SJCRH30 (cell line): ENCODE results near the gene MSGN1. TPM values are rescaled to one million over a fixed set of nuclear protein-coding genes. Genes with fewer than 3 reads are reported as not detected.
A peak's percentile ranks its signal among the peaks of the same experiment; 100 is the strongest.

Experiments used
- DNase-seq, 2 experiments: peaks; one replicate each; pipeline ENCODE4 v3.0.0-alpha.2; 2015 to 2020
- H3K27ac ChIP-seq: fragments of 250-450 bp; sonication (Bioruptor Pico); 2 replicates; pipeline ENCODE4 v1.5.1; 2020; ENCODE audit warnings: mild to moderate bottlenecking, moderate library complexity
- H3K27me3 ChIP-seq: fragments of 250-450 bp; sonication (Bioruptor Pico); 2 replicates; pipeline ENCODE4 v1.5.1; 2020; ENCODE audit warnings: mild to moderate bottlenecking, moderate library complexity
- H3K36me3 ChIP-seq: fragments of 250-450 bp; sonication (Bioruptor Pico); 2 replicates; pipeline ENCODE4 v1.5.1; 2020; ENCODE audit warnings: mild to moderate bottlenecking, moderate library complexity
- H3K4me1 ChIP-seq: fragments of 250-450 bp; sonication (Bioruptor Pico); 2 replicates; pipeline ENCODE4 v1.5.1; 2020; ENCODE audit warnings: mild to moderate bottlenecking, moderate library complexity
- H3K4me3 ChIP-seq: fragments of 250-450 bp; sonication (Bioruptor Pico); 2 replicates; pipeline ENCODE4 v1.5.1; 2020; ENCODE audit warnings: mild to moderate bottlenecking, moderate library complexity
- H3K9me3 ChIP-seq: fragments of 250-450 bp; sonication (Bioruptor Pico); replicated peaks from 2 replicates; pipeline ENCODE4 v1.5.1; 2020; ENCODE audit warnings: mild to moderate bottlenecking, moderate library complexity
- total RNA-seq: library from RNA; depleted of rRNA; stranded (reverse); fragments of >200 nt; shearing (Covaris generic); gene quantifications from 2 replicates; pipeline ENCODE4 v1.2.3, GENCODE V29; 2014; rRNA removed

Gene MSGN1
- total RNA-seq = not detected in 2 replicates

- H3K9me3 ChIP-seq = no peaks in the 10 kb centered on the region
- H3K27me3 ChIP-seq = no peaks in the 10 kb centered on the region
- no peak within 1 kb of the TSS for H3K4me3 ChIP-seq
- H3K27ac ChIP-seq = no peak within 1 kb of the TSS
- DNase-seq = no peak
- H3K4me1 ChIP-seq = peaks cover 30% of the 10 kb centered on the region
- H3K36me3 ChIP-seq = no peaks in the 10 kb centered on the region
Measured at GRCh38 chr2:17816396-17817245, at the start of gene MSGN1. Gene MSGN1, plus strand, starts transcription at chr2:17816460. Its CDS starts 59 bp downstream, at chr2:17816519.

GRCh38 chr2:17768894-17769293 lies 47.4 kb upstream of the MSGN1 start:
- no peak for DNase-seq
- no peak overlapping the region for H3K4me3 ChIP-seq
- H3K27me3 ChIP-seq = no peaks in the 10 kb centered on the region
- H3K27ac ChIP-seq = no peak overlapping the region
- H3K9me3 ChIP-seq = no peaks in the 10 kb centered on the region
- no peaks in the 10 kb centered on the region for H3K4me1 ChIP-seq
- H3K36me3 ChIP-seq = peaks cover 93% of the 10 kb centered on the region

- Histone ChIP-seq H3K27ac (no peak overlapping the region), H3K36me3 (peaks cover 87% of the 10 kb centered on the region), H3K9me3 (no peaks in the 10 kb centered on the region), H3K4me1 (no peaks in the 10 kb centered on the region), H3K4me3 (no peak overlapping the region), H3K27me3 (no peaks in the 10 kb centered on the region)
- DNase-seq = no peak
Measured at GRCh38 chr2:17771956-17772355, 44.3 kb upstream of the MSGN1 start.

GRCh38 chr2:17772532-17772931 lies 43.7 kb upstream of the MSGN1 start:
- no peaks in the 10 kb centered on the region for H3K4me1 ChIP-seq
- no peak overlapping the region for H3K4me3 ChIP-seq
- H3K27ac ChIP-seq = no peak overlapping the region
- H3K27me3 ChIP-seq = no peaks in the 10 kb centered on the region
- peaks cover 87% of the 10 kb centered on the region for H3K36me3 ChIP-seq
- H3K9me3 ChIP-seq = no peaks in the 10 kb centered on the region
- DNase-seq = no peak

GRCh38 chr2:17780546-17780945 lies 35.7 kb upstream of the MSGN1 start:
- peaks cover 5% of the 10 kb centered on the region; the same call in 1 of the 2 replicates for H3K4me1 ChIP-seq
- no peaks in the 10 kb centered on the region for H3K9me3 ChIP-seq
- H3K36me3 ChIP-seq = peaks cover 85% of the 10 kb centered on the region
- no peak for DNase-seq
- no peak overlapping the region for H3K27ac ChIP-seq
- no peak overlapping the region for H3K4me3 ChIP-seq
- H3K27me3 ChIP-seq = no peaks in the 10 kb centered on the region

- no peak for DNase-seq
- Histone ChIP-seq H3K36me3 (peaks cover 78% of the 10 kb centered on the region), H3K4me1 (peaks cover 5% of the 10 kb centered on the region; the same call in 1 of the 2 replicates), H3K27me3 (no peaks in the 10 kb centered on the region), H3K27ac (no peak overlapping the region), H3K4me3 (no peak overlapping the region), H3K9me3 (no peaks in the 10 kb centered on the region)
Measured at GRCh38 chr2:17781482-17781881, 34.8 kb upstream of the MSGN1 start.

- Histone ChIP-seq H3K9me3 (no peaks in the 10 kb centered on the region), H3K36me3 (peaks cover 39% of the 10 kb centered on the region), H3K4me3 (no peak overlapping the region), H3K4me1 (peaks cover 13% of the 10 kb centered on the region), H3K27me3 (no peaks in the 10 kb centered on the region), H3K27ac (no peak overlapping the region)
- no peak for DNase-seq
Measured at GRCh38 chr2:17786727-17787126, 29.5 kb upstream of the MSGN1 start.

- Histone ChIP-seq H3K36me3 (peaks cover 19% of the 10 kb centered on the region), H3K4me3 (no peak overlapping the region), H3K27ac (no peak overlapping the region), H3K27me3 (no peaks in the 10 kb centered on the region), H3K4me1 (peaks cover 31% of the 10 kb centered on the region), H3K9me3 (no peaks in the 10 kb centered on the region)
- DNase-seq = no peak
Measured at GRCh38 chr2:17788773-17789172, 27.5 kb upstream of the MSGN1 start.

GRCh38 chr2:17790536-17790935 lies 25.7 kb upstream of the MSGN1 start:
- Histone ChIP-seq H3K36me3 (peaks cover 5% of the 10 kb centered on the region; the same call in 1 of the 2 replicates), H3K27ac (no peak overlapping the region), H3K27me3 (no peaks in the 10 kb centered on the region), H3K9me3 (no peaks in the 10 kb centered on the region), H3K4me3 (no peak overlapping the region), H3K4me1 (peaks cover 46% of the 10 kb centered on the region)
- no peak for DNase-seq

- peaks cover 5% of the 10 kb centered on the region; the same call in 1 of the 2 replicates for H3K36me3 ChIP-seq
- no peaks in the 10 kb centered on the region for H3K9me3 ChIP-seq
- no peak overlapping the region for H3K4me3 ChIP-seq
- H3K4me1 ChIP-seq = peaks cover 46% of the 10 kb centered on the region
- H3K27me3 ChIP-seq = no peaks in the 10 kb centered on the region
- peak in 1 of 2 experiments; percentile 67 for DNase-seq
- H3K27ac ChIP-seq = no peak overlapping the region; the same call in 1 of the 2 replicates
Measured at GRCh38 chr2:17791121-17791816, 25.0 kb upstream of the MSGN1 start.

GRCh38 chr2:17791817-17792130 lies 24.5 kb upstream of the MSGN1 start:
- Histone ChIP-seq H3K4me1 (peaks cover 46% of the 10 kb centered on the region), H3K27me3 (no peaks in the 10 kb centered on the region), H3K9me3 (no peaks in the 10 kb centered on the region), H3K4me3 (no peak overlapping the region), H3K27ac (no peak overlapping the region), H3K36me3 (peaks cover 4% of the 10 kb centered on the region; the same call in 1 of the 2 replicates)
- no peak for DNase-seq

GRCh38 chr2:17792515-17792914 lies 23.7 kb upstream of the MSGN1 start:
- Histone ChIP-seq H3K4me1 (peaks cover 46% of the 10 kb centered on the region), H3K36me3 (no peaks in the 10 kb centered on the region), H3K4me3 (no peak overlapping the region), H3K27me3 (no peaks in the 10 kb centered on the region), H3K9me3 (no peaks in the 10 kb centered on the region), H3K27ac (no peak overlapping the region)
- no peak for DNase-seq

- H3K27ac ChIP-seq = peak overlapping the region; percentile 62
- H3K4me1 ChIP-seq = peaks cover 50% of the 10 kb centered on the region
- H3K9me3 ChIP-seq = no peaks in the 10 kb centered on the region
- H3K27me3 ChIP-seq = no peaks in the 10 kb centered on the region
- no peak overlapping the region for H3K4me3 ChIP-seq
- no peaks in the 10 kb centered on the region for H3K36me3 ChIP-seq
- peak; percentile 74 to 93 for DNase-seq
Measured at GRCh38 chr2:17793296-17793695, 23.0 kb upstream of the MSGN1 start.

- H3K4me1 ChIP-seq = peaks cover 56% of the 10 kb centered on the region
- no peaks in the 10 kb centered on the region for H3K27me3 ChIP-seq
- DNase-seq = peak in 1 of 2 experiments; percentile 55
- H3K27ac ChIP-seq = peak overlapping the region; percentile 62
- H3K4me3 ChIP-seq = no peak overlapping the region
- no peaks in the 10 kb centered on the region for H3K9me3 ChIP-seq
- no peaks in the 10 kb centered on the region for H3K36me3 ChIP-seq
Measured at GRCh38 chr2:17793803-17794354, 22.4 kb upstream of the MSGN1 start.

- H3K4me3 ChIP-seq = no peak overlapping the region
- no peak overlapping the region for H3K27ac ChIP-seq
- no peaks in the 10 kb centered on the region for H3K9me3 ChIP-seq
- H3K36me3 ChIP-seq = no peaks in the 10 kb centered on the region
- H3K4me1 ChIP-seq = peaks cover 66% of the 10 kb centered on the region
- no peaks in the 10 kb centered on the region for H3K27me3 ChIP-seq
- DNase-seq = no peak
Measured at GRCh38 chr2:17795309-17795708, 21.0 kb upstream of the MSGN1 start.
